ENCODE results near the gene DBNL.
A peak's percentile ranks its signal among the peaks of the same experiment; 100 is the strongest.

The DBNL gene

DNA sequence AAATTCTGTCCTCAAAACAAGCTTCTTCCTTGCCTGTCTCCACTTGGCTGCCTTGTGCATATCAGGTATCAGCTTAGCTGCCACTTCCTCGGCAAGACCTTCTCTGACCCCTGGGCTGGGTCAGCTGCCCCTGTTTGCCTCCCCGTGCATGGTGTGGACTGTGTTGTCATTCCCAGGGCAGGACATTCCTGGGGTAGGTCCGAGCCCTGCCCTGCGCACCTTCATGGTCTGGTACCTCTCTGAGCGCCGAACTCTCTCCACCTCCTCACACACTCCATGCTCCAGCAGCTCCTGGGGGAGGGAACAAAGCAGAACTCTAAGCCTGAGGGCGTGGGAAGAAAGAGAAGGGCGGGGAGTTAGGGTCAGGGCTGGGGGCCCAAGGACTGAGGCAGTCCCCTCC, 34.0 kb downstream of the DBNL start:
- DNase-seq (ENCODE audit: low read depth): no peak

DNA sequence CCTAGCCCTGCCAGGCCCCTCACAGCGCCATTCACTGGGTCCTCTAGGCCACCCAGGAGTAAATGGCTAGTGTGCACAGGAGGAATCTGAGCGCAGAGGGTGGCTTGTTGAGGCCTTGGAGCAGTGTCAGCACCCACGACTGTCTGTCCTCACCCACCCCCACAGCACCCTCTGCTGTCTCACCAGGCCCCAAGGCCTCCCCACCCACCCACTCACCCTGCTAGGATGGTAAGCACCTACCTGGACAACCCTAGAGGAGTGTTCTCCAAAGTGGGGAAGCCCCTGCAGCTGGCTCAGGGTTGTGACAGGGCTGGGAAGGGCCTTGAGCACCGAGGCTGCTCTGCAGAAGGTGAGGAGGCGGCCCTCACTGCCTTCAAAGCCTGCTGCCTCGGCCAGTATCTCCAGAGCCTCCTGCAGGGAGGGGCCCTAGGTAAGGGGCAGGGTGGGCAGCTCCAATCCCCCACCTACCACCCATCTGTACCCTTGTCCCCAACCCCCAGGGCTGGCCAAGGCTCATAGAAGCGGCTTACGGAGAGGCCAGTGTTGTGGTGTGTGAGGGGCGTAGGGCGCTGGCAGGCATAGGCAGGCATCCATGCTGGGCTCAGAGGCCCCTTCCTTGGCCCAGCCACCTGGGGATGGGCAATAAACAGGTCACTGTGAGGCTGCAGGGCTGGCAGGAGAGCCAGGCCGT, 35.0 kb downstream of the DBNL start:
- DNase-seq (ENCODE audit: low read depth): no peak

DNA sequence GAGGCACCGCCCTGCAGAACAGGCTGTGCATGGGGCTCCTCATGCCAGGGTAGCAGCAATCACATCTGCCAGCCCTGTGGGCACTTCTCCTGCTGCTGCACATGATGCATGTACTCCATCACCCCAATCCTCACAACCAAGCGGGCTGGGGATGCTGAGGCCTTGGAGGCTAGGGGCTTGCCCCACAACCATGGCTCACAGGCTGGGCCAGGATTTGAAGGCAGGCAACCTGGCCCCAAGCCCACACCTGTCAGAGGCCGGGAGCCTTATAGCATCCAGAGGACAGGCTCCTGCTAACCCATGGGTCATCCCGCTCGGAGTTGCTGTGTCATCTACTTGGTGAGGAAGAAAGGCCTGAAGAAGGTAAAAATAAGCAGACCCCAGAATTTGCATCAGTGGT, 35.6 kb downstream of the DBNL start:
- DNase-seq (ENCODE audit: low read depth): no peak

DNA sequence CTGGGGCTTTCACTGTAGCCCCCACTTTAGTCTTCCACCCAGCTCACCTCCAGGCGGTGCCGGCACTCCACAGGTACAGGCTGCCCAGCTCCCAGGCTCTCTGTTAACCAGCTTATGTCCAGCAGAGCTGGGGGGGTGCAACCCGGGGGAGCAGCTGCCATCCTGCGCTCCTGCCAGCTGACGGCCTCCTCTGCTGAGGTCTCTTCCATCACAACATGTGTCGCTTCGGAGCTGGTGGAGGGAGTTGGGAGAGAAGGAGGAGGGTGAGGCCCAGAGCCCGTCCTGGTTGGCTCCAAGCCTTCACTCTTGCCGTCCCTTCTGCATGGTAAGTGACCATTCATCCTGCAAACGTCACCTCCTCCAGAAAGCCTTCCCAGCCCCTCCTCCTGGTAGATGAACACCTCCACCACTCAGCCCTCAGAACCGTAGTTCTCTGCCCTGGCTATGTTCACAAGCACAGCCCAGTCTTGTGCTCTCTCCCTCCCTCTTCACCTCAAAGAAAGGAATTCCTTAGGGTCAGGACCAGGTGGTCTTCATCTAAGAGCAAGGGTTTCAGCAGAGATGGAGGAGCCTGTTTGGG, 36.3 kb downstream of the DBNL start:
- no peak for DNase-seq (ENCODE audit: low read depth)

DNA sequence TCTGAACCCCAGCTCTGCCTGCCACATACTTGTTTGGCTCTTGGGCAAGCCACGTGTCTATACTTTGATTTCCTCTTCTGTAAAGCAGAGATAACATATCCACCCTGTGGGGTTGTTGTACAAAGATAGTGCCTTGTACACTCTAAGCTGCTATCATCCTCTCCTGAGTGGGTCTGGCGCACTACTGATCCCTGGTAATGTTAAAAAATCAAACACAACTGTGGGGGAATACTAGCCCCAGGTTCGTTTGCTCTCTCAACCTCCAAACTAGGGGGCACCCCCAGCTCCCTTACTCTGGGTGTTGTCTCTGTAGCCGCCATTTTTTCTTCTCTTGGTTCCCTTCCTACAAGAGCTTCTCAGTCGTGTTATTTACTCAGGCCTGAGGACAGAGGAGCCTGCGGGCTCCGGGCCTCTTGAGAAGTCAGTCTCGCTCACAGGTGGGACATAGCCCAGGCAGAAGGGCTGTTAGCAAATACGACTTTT, 36.8 kb downstream of the DBNL start:
- DNase-seq (ENCODE audit: low read depth): no peak

DNA sequence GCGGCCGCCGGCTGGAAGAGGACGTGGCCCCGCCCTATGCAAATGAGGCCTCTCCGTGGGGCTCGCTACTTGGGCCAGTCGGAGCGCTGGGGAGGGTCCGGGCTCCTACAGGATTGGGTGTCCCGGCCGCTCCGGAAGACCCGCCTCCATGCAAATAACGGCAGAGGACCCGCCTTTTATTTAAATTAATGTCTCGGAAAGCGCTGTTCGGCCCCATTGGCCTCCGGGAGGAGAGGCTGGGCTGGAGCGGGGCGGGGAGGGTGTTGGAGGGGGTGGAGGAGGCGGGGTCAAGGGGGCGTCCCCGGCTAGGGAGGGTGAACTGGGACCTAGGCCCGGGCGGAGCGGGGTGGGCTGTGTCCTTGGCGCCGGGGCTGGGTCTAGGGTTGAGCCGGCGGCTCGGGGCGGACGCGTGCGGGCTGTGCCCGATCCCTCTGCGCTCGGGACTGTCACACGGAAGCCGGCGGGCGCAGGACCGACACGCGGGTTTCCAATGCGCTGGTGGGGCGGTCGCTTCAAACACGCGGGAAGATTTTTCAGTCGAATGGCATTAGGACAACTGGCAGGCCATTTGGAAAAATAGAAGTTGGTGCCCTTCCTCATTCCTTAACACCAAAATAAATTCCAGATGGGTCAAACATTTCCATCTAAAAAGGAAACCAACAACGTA, 38.2 kb downstream of the DBNL start:
- DNase-seq (ENCODE audit: low read depth): peak; percentile 97

DNA sequence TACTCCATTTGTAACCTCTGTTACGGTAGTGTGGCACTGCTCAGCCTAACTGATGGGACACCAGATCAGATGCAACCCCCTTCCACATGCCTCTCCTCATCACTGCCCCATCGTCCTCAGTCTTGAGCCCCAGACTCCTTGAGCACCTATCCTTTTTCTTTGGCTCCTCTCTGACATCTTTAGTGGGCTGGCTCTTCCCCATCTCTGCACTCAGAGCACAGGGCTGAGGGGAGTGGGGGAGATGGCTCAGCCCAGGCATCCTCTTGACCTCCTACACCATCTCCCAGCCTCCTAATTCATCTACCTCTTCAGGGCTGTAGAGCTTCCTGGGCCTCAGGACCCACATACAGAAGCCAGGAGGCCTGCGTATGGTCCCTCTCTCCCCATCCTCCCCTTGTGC, 39.3 kb downstream of the DBNL start:
- no peak for DNase-seq (ENCODE audit: low read depth)

DNA sequence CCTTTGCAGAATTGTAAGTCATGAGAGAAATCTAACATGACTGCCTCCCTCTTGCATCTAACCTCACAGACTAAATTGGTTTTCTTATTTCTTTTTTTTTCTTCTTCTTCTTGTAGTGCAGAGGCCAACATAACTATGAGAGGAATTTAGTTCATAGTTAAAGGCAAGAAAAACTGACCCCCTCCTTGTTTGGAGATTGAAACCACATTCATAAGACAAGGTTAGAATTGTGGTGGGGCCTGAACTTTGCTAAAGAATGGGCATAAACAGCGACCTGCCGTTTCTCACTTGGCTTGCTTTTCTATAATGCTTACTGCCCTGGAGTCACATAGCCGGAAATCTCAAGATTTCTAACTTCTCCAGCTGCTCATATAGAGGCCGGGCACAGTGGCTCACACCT, 40.2 kb downstream of the DBNL start:
- no peak for DNase-seq (ENCODE audit: low read depth)

DNA sequence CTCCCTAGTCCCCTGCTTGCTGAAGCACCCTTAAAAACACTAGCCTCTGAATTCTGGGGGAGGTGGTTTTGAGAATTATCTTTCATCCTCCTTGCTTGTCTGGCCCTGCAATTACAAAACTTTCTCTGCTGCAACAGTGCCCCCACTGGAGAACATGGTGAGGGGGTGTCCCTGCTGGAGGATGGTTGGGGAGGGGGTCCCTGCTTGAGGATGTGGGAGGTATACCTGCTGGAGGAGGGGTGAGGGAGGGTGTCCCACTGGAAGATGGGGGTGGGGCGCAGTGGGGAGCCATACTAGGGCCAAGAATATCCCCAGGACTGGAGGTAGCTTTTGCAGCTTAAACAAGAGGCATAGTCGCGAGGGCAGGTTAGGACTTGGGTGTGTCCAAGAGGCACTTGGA, 41.0 kb downstream of the DBNL start:
- DNase-seq (ENCODE audit: low read depth): no peak

DNA sequence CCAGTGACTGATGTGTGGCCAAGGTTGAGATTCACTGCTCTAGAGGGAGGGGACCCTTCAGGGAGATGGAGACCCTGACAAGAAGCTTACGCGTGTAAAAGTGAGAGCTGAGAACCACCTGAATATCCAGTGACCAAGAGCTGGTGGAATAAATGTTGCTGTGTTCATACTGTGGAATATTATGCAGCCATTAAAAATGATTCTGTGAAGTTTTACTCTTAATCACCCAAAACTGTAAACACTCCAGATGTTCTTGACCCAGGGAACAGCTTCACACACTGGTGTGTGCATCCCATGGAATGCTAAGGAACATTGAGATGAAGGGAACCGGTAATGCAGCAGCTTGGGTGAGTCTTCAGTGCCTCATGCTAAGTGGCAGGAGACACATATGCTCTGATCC, 42.1 kb downstream of the DBNL start:
- DNase-seq (ENCODE audit: low read depth): no peak

DNA sequence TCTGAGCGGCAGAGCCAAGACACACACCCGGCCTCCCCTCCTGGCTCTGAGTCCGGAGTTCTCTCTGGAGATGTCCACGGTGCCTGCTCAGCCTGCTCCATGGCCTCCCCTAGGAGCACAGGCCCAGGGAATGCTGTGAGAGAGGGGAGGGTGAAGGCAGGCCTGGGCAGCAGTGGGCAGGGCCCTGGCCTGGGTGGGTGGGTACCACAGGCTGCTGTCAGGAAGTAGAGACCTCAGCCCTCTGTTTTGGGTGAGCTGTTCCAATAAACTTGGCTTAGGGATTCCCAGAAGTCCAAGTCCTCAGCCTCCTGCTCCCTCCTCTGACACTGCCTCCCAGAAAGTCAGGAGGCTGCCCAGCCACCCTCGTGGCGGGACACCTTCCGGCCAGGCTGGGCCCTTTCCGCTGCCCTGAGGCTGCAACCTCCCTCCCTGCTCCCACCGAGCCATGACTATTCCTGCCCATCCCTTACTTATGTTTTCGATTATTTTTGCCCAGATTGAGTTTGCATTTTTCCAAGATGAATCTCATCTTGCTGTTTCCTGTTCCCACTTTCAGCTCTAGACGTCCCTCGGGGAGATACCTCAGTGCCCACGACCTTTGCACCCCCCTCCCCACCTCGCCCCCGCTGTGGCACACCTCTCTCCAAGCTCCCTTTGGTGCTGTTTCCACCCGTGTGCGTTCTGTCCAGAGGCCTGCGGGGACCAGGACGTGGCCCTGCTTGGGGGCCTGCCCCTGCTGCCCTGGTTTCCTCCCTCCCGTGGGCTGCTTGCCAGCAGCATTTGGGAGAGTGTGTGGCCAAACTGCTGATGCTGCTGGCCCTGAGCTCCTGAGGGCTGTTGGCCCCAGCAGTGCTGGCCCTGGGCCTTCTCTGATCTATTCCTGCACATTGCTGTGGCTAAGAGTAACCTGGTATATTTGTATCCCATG, 43.7 kb downstream of the DBNL start:
- DNase-seq (ENCODE audit: low read depth): no peak

DNA sequence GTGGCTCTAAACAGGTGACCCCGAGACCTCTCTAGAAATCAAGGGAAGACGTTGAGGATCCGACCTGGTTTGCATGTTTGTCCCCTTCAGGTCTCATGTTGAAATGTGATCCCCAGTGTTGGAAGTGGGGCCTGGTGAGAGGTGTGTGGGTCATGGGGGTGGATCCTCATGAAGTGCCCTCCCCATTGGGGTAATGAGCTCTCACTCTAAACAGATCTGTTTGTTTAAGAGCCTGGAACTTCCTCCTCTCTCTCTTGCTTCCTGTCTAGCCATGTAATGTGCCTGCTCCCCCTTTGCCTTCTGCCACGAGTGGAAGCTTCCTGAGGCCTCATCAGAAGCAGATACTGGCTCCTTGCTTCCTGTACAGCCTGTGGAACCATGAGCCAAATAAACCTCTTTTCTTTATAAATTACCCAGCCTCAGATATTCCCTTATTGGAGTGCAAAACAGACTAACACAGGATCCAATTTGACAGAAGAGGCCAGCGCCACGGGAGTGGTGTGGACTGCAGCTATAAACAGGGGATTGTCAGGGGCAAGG, 48.7 kb downstream of the DBNL start:
- DNase-seq (ENCODE audit: low read depth): no peak

DNA sequence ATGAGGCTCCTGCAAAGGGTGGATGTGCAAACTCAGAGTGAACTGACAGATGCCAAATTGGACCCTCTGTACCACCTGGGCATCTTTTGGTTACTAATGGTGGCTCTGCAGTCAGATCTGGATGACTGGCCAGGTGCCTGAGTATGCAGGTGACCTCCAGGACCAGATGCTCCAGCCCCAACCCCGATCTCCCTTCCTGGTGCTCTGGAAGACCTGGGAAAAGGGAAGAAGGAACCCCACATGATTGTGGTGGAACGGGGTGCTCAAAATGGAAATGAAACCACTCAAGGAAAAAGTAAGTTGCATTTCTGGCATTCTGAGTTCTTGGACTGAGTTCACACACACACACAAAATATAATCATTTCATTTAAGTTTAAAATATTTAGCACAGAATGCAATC, 49.9 kb downstream of the DBNL start:
- no peak for DNase-seq (ENCODE audit: low read depth)

DNA sequence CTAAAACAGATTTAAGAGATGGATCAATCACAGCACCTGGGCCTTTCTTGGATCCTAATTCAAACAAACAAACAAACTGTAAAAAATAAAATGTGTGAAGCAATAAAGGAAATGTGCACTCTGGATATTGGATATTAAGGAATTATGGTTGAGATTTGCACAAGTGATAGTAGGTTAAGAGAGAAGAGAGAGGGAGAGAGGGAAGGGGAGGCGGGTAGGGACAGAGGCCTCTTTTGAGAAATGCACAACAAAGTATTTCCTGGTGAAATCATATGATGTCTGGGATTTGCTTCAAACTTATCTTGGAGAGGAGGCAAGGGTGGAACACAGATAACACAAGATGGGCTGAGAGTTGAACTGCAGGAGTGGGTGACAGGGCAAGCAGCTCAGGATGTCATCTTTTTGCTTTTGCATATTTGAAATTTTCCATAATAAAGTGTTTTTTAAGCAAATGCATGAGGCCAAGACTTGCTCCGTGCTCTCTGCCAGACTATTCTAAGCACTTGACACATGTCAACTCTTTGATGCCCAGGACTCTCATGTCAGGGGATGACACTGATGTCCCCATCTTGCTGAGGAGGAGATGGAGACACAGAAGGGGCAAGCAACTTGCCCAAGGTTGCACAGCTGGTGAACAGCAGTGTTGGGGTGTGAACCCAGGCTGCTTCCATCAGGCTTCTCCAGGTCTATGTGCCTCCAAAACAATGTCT, 50.5 kb downstream of the DBNL start:
- DNase-seq (ENCODE audit: low read depth): no peak

DNA sequence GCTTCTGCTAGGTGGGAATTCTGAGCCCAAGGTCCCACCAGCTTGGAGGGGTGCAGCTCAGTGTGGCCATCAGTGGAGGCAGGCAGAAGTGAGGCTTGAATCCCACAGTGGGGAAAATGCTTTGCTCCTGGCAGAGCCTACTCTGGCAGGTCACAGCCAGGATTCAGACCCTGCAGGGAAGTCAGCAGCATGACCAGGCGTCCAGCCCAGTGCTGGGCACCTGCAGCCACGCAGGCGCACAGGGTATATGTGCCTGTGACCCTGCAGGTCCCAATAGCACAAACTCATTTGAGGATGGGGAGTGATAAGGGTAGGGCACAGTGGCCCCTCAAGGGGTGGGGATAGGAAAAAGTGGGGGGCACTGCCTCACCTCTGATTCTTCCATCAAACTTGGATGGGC, 51.3 kb downstream of the DBNL start:
- DNase-seq (ENCODE audit: low read depth): no peak

DNA sequence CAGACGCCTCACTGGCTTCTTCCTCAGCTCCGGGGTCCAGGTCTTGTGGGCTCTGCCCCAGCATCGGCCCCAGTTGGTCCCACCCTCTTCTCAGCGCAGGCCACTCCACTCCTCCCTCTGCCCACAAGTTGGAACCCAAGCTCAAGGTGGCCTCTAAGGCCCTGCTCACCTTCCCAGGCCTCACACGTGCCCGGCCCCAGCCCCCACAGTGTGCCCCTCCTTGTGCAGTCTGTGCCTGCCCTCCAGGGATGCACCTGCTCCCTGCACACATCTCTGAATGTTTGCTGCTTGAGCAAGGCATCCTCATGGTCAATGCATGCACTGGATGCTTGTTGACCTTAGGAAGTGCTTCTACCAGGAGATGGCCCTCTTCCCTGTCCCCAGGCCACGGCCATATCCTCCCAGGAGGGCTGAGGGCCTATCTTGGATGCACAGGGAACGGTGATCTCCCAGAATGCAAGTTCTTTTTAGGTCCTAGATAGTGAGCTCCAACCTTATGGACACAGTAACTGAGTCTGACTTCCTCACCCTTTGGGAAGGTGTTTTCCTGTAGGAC, 51.9 kb downstream of the DBNL start:
- DNase-seq (ENCODE audit: low read depth): no peak

DNA sequence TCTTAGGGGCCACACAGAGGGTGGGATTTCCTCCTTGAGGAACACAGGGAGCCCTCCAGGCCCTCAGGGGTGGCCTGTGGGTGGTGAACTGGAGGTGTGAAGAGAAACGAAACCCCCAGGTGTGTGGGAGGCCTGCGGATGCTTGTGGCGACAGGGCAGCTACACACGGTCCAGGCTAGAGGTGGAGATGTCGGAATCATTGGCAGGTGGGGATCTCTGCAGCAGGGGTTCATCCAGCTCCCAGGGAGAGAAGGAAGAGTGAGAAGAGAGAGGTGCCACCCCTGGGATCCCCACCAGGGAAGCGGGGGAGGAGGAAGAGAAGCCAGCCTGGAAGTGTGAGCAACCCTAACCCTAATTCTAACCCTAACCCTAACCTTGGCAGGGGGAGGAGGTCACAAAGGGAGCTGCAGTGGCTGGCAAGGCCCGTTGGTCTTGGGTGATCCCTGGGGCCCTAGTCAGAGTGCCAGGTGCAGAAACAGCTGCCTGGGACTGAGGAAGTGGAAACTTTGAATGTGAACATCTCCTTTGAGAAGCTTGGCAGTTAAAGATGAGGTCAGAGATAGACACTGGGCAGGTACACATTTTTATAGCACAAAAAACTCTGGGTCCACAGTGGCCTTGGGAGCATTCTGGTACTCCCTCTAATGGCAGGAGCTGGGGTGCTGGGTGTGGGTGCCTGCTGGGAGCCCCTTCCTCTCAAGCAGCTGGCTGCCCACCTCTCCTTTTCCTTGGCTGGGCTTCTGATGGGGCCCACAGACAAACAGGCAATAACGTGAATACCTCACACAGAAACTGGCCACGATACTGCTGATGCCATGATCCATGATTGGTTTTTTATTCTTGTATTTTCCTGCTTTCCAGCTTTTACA, 52.8 kb downstream of the DBNL start:
- no peak for DNase-seq (ENCODE audit: low read depth)

DNA sequence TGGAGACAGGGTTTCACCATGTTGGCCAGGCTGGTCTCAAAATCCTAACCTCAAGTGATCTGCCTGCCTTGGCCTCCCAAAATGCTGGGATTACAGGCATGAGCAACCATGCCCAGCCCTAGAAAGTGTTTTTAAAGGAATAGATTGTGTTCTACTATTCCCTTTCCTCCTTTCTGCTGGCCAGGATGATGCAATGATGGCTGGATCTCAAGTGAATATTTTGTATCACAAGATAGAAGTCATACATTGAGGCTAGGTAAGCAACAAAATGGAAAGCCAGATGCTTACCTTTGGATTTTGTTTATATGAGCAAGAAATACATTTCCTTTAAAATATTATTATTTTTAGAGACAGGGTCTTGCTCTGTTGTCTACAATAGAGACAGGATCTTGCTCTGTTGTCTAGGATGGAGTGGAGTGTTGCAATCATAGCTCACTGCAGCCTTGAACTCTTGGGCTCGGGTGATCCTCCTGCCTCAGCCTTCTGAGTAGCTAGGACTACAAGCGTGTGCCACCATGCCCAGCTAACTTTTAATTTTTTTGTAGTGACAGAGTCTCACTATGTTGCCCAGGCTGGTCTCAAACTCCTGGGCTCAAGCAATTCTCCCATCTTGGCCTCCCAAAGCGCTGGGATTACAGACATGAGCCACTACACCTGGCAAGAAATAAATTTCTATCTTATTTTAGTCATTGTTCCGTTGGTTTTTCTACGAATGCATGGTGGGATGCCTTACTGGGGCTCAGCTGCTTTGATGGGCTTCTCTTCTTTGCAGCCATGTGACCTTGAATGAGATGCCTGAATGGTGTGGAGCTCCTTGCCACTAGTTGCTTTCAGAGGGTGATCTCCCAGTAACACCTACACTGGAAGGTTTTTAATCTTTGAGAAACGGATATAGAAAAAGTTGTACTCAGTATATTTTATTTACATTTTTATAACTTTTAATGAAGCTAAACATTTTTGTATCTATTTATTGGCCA, 53.9 kb downstream of the DBNL start:
- DNase-seq (ENCODE audit: low read depth): no peak

DNA sequence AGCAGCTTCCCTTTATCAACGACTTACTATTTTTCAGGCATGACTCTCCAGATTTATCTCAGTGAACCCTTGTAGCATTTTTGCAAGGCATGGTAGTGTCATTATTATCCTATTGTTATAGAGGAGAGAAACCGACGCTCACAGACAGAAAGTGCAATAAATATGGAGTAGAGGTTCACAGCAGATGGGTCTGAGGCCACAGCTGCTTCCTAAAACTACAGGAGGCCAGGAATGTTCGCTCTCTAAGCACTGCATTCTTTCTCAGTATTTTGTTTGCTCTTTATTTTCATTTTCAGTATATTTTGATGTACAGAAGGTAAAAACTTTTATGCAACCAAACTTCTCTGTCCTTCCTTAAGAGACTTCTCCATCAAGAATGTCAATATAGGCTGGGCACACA, 55.2 kb downstream of the DBNL start:
- DNase-seq (ENCODE audit: low read depth): no peak

All from activated T-helper 1 cell treated with Interleukin-2 at 50 U/mL for 16 hours (primary cell).